Measurements from ENCODE around the gene CHRNA10.

CHRNA10 gene

GRCh38 chr11:3700410-3700809 is 29.2 kb upstream of the CHRNA10 start:
- no peak for TF ChIP-seq CTCF (IDR thresholded peaks at IDR 0.05; ENCODE audit: low read depth, low read length)
- no peak overlapping the region for H3K4me3 ChIP-seq (ENCODE audit: low read depth, low read length)

- TF ChIP-seq CTCF (IDR thresholded peaks at IDR 0.05; ENCODE audit: low read depth, low read length) = no peak
- H3K4me3 ChIP-seq (ENCODE audit: low read depth, low read length) = no peak overlapping the region
Measured at GRCh38 chr11:3686751-3687150, 15.6 kb upstream of the CHRNA10 start.

GRCh38 chr11:3685923-3686322 is 14.7 kb upstream of the CHRNA10 start:
- TF ChIP-seq CTCF (IDR thresholded peaks at IDR 0.05; ENCODE audit: low read depth, low read length) = no peak
- no peak overlapping the region for H3K4me3 ChIP-seq (ENCODE audit: low read depth, low read length)

GRCh38 chr11:3684819-3685172 is 13.6 kb upstream of the CHRNA10 start:
- TF ChIP-seq CTCF (IDR thresholded peaks at IDR 0.05; ENCODE audit: low read depth, low read length) = no peak
- no peak overlapping the region for H3K4me3 ChIP-seq (ENCODE audit: low read depth, low read length)

GRCh38 chr11:3684129-3684818 is 13.1 kb upstream of the CHRNA10 start:
- H3K4me3 ChIP-seq (ENCODE audit: low read depth, low read length) = no peak overlapping the region
- no peak for TF ChIP-seq CTCF (IDR thresholded peaks at IDR 0.05; ENCODE audit: low read depth, low read length)

GRCh38 chr11:3683039-3683438 is 11.9 kb upstream of the CHRNA10 start:
- no peak overlapping the region for H3K4me3 ChIP-seq (ENCODE audit: low read depth, low read length)
- TF ChIP-seq CTCF (IDR thresholded peaks at IDR 0.05; ENCODE audit: low read depth, low read length) = no peak

GRCh38 chr11:3679077-3679476 is 7.9 kb upstream of the CHRNA10 start:
- no peak overlapping the region for H3K4me3 ChIP-seq (ENCODE audit: low read depth, low read length)
- no peak for TF ChIP-seq CTCF (IDR thresholded peaks at IDR 0.05; ENCODE audit: low read depth, low read length)

All from WI38 (cell line).